Activated gamma-delta T cell (primary cell): ENCODE measurements around the gene ASL.
"Not testable (repeated sequence)": the region's sequence is repeated elsewhere in the genome, so short reads cannot be mapped to it uniquely, and the experiment has no call there.

Experiments
- DNase-seq: peaks from one replicate; lab custom pipeline; 2025; lab: John Stamatoyannopoulos, UW

Gene ASL

DNA sequence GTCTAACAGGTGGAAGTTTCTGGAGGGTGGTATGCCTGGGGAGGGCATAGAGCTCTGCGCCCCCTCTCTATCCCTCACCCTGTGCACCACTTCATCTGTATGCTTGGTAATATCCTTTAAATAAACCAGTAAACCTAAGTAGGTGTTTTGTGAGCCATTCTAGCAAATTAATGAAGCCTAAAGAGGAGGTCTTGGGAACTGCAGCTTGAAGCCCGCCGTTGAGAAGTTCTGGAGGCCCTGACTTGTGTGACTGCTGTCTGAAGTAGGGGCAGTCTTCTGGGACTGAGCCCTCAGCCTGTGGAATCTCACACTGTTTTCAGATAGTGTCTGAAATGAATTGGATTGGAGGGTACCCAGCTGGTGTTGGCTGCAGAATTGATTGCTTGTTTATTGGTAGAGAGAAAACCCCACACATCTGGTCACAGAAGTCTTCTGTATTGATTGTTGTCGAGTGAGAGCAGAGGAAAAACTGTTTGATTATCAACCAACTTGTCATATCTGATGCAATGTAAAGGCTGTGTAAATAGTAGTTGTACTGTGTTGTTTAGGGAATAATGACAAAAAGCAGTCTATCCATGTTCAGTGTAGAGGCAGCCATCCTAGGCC is 43.7 kb downstream of the ASL start:
- no peak for DNase-seq

DNA sequence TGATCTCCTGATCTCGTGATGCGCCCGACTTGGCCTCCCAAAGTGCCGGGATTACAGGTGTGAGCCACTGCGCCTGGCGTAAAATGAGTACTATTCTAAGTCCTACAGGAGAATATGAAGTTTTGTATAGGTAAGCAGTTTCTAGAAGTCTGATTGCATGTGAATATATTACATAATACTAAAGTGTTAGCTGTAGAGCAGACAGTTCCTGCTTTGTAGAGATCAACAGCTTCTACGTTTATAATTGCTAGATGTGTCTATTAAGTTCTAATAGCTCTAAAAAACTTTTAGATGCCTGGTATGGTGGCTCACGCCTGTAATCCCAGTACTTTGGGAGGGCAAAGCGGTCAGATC is 47.5 kb downstream of the ASL start:
- DNase-seq: no peak

DNA sequence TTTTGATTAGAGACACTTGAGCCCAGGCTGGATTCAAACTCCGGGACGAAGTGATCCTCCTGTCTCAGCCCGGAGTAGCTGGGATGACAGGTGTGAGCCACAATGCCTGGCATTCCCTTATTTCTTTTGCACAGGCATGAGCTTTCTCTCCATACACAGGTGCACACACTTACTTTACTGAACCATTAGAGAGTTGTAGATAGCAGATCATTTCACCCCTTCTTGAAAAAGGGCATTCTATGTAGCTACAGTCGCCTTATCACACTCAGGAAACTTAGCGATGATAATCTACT is 48.9 kb downstream of the ASL start:
- not testable (repeated sequence) for DNase-seq

DNA sequence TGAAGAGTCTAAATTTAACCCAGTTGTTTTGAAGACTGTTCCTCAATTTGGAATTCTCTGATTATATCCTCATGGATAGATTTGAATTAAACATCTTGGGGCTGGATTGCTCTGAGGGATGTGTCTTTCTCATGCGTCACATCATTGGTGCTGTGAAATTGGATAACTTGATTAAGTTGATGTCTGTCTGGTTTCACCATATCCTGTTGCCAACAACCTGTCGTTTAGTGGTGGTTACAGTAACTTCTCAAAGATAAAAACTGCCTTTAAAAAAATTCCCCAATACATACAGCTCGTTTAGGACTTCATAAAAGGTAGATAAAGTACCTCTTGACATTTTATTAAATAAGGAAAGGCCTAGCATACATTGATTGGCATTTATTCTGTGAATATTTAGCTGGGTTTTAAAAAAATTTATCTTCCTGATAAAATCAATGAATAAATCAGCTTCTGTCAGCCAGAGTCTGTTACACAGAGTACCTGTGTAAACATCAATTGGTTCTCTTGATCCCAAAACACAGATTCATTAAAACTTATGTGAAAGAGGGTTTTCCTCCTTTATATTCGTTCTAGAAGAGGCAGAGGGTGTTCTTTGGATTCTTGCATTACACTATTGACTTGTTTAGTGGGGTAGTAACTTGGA is 49.6 kb downstream of the ASL start:
- no peak for DNase-seq

DNA sequence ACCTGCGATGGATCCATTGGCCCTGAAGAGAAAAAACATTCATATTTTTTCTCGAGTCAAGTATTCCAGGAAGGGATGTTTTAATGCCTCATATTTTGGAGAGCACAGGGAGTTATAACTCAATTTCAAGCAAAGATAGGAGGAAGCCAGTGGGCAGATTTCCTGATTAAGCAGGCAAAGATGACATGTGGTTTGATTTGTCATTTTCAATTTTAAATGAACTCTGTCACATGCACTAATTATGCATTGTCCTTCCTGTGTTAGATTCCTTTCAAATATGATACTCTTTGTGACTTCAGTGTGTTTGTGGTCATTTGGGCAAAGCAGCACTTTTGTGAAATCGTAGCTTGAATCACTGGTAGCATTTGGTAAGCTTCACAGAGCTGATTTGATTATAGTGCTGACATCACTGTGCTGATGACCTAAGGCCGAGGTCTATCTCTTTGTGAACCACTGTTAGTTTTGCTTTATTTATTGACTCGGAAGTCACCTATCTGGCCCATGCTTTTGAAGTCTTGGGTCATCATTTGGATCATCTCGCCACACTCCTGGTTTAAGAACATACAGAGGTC is 50.2 kb downstream of the ASL start:
- not testable (repeated sequence) for DNase-seq

DNA sequence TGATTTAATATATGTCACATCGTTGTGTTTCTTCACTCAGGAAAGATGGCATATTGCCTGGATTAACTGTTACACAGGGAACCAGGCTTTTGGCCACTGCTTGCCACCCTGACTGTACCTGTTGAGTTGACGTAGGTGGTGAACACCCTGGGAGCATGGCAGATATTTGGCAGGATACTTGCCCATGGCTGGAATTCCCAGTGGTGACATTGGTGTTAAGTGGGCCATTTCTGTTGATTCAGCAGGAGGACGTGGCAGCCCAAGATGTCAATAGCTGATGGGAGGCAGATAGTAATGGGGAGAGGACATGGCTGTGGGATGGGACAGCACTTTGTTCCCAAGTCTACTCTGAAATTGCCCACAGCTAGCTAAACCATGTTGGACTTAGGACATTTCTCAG is 51.6 kb downstream of the ASL start:
- not testable (repeated sequence) for DNase-seq

DNA sequence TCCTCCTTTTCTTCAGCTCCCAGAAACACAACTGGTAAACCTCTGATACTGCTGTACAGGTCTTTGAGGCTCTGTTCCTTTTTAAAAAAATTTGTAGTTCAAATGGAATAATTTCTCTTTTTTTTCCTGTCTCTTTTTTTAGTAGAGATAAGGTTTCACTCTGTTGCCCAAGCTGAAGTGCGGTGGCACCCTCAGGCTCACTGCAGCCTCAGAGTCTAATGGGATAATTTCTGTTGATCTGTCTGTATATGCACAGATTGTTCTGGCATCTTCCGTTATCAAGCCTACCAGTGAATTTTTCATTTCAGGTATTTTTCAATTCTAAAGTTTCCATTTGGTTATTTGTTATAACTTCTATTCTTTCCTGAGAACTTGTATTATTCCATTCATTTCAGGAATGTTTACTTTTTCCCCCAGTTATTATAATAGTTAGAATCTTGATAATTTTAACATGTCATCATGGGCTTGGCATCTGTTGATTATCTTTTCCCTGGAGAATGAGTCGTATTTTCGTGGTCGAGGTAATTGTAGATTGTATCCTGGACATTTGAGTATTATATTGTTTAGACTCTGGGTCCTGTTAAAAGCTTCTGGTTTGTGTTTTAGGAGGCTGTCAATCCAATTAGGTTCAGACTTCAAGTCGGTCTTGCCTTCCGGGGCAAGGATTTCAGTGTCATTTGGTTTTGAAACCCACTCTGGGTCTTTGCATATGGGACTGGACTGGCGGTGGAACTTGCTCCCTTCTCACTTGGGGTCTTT is 63.6 kb downstream of the ASL start:
- no peak for DNase-seq

DNA sequence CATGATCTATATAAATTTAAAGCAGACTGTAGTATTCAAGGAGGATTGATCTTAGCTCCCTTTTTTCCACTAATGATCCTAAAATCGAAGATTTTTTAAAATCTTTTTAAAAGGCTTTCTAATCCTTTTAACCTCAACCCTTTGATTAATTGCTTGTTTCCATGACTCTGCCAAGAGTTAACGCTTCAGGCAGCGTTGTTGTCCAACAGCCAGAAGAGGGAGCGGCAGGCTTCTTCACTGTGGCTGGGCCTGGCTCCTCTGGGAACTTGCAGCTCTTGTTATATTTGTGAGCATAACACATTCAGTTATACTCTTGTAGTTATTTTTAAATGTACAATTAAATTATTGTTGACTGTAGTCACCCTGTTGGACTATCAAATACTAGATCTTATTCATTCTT is 65.3 kb downstream of the ASL start:
- DNase-seq: no peak

DNA sequence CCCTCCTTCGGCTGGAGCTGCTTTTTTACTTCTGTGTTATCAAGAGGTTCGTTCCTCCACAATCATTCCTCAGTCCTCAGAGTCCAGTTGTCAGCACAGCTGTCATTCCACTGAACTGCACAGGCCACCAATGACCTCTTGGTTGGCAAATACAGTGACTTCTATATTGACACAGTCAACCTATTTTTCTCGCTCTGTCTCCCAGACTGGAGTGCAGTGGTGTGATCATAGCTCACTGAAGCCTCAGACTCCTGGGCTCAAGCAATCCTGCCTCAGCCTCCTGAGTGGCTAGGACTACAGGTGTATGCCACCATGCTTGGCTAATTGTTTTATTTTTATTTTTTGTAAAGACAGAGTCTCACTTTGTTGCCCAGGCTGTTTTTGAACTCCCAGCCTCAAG is 66.7 kb downstream of the ASL start:
- no peak for DNase-seq

DNA sequence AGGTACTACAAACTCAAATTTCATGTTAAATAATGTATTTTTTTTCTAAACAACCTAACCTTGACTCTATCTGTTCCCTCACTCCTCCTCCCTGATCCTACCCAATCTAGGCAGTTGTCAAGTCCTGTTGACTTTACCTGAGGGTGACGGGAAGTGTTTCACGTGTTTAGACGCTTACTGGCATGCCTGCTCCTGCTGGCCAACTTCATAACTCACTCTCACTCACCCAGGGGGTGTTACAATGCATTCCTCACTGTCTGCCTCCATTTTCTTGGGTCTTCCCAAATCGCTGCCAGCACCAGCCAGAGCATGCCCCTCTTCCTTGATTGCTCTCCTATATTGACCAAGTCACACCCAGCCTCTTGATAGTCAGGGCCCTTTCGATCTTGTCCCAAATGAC is 67.4 kb downstream of the ASL start:
- DNase-seq: no peak
